Measurements from ENCODE around the gene GARS1.

The GARS1 gene

GRCh38 chr7:30575910-30576309 lies 18.8 kb upstream of the GARS1 start:
- H3K9me3 ChIP-seq (ENCODE audit: control insufficient read depth, insufficient read depth, low read depth, low read length) = no peaks in the 10 kb centered on the region
- peaks cover 0 to 21% of the 10 kb centered on the region in 2 experiments; a peak in 2 of 3 replicates for H3K36me3 ChIP-seq (ENCODE audit: control insufficient read depth in 2 of 2, insufficient read depth in 1 of 2, low read length in 2 of 2)
- H3K4me1 ChIP-seq (ENCODE audit: control insufficient read depth, insufficient read depth, low read length) = no peaks in the 10 kb centered on the region
- no peak overlapping the region for H3K27ac ChIP-seq (ENCODE audit: extremely low read depth, low read depth, low read length)
- CTCF ChIA-PET = interaction anchor here (0.8 to 1.0 kb wide), 2 partner anchors 12 to 631 kb away, joined by 3 to 9 read pairs; no protein-coding TSS in a partner anchor
- POLR2A ChIA-PET = no interaction called here
- no peak overlapping the region for H3K4me3 ChIP-seq (ENCODE audit: low read depth, low read length)
- TF ChIP-seq ZNF16 (tag by site-specific recombination; IDR thresholded peaks at IDR 0.05; ENCODE audit: low read depth) (no peak), ZBTB20 (tag by site-specific recombination; IDR thresholded peaks at IDR 0.05) (no peak), ZNF549 (tag by site-specific recombination; IDR thresholded peaks at IDR 0.05) (peak; percentile 55), ZNF366 (tag by site-specific recombination; conservative IDR thresholded peaks at IDR 0.05) (no peak), ZNF610 (tag by site-specific recombination; IDR thresholded peaks at IDR 0.05; ENCODE audit: borderline replicate concordance) (0 out of 2 replicates have a peak, but pooled peaks have one; percentile 25), HOXC10 (CRISPR knock-in tag; IDR thresholded peaks at IDR 0.05) (no peak), ZNF132 (tag by site-specific recombination; IDR thresholded peaks at IDR 0.05; ENCODE audit: borderline replicate concordance) (no peak), ZNF521 (tag by site-specific recombination; IDR thresholded peaks at IDR 0.05) (no peak), ZNF112 (tag by site-specific recombination; IDR thresholded peaks at IDR 0.05) (no peak), TRIM28 (IDR thresholded peaks at IDR 0.05; ENCODE audit: borderline replicate concordance, low read length) (peak; percentile 95; the same call in 1 of the 2 replicates), ZNF280D (tag by site-specific recombination; IDR thresholded peaks at IDR 0.05) (peak; percentile 77; the same call in 1 of the 2 replicates), SETDB1 (IDR thresholded peaks at IDR 0.05; ENCODE audit: insufficient read length, low read length) (peak; percentile 98)
- TF ChIP-seq, protein P1, sequence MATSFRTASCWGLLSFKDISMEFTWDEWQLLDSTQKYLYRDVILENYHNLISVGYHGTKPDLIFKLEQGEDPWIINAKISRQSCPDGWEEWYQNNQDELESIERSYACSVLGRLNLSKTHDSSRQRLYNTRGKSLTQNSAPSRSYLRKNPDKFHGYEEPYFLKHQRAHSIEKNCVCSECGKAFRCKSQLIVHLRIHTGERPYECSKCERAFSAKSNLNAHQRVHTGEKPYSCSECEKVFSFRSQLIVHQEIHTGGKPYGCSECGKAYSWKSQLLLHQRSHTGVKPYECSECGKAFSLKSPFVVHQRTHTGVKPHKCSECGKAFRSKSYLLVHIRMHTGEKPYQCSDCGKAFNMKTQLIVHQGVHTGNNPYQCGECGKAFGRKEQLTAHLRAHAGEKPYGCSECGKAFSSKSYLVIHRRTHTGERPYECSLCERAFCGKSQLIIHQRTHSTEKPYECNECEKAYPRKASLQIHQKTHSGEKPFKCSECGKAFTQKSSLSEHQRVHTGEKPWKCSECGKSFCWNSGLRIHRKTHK (tag by site-specific recombination; IDR thresholded peaks at IDR 0.05) = 0 out of 2 replicates have a peak, but pooled peaks have one; percentile 23
- TF ChIP-seq, protein P2, sequence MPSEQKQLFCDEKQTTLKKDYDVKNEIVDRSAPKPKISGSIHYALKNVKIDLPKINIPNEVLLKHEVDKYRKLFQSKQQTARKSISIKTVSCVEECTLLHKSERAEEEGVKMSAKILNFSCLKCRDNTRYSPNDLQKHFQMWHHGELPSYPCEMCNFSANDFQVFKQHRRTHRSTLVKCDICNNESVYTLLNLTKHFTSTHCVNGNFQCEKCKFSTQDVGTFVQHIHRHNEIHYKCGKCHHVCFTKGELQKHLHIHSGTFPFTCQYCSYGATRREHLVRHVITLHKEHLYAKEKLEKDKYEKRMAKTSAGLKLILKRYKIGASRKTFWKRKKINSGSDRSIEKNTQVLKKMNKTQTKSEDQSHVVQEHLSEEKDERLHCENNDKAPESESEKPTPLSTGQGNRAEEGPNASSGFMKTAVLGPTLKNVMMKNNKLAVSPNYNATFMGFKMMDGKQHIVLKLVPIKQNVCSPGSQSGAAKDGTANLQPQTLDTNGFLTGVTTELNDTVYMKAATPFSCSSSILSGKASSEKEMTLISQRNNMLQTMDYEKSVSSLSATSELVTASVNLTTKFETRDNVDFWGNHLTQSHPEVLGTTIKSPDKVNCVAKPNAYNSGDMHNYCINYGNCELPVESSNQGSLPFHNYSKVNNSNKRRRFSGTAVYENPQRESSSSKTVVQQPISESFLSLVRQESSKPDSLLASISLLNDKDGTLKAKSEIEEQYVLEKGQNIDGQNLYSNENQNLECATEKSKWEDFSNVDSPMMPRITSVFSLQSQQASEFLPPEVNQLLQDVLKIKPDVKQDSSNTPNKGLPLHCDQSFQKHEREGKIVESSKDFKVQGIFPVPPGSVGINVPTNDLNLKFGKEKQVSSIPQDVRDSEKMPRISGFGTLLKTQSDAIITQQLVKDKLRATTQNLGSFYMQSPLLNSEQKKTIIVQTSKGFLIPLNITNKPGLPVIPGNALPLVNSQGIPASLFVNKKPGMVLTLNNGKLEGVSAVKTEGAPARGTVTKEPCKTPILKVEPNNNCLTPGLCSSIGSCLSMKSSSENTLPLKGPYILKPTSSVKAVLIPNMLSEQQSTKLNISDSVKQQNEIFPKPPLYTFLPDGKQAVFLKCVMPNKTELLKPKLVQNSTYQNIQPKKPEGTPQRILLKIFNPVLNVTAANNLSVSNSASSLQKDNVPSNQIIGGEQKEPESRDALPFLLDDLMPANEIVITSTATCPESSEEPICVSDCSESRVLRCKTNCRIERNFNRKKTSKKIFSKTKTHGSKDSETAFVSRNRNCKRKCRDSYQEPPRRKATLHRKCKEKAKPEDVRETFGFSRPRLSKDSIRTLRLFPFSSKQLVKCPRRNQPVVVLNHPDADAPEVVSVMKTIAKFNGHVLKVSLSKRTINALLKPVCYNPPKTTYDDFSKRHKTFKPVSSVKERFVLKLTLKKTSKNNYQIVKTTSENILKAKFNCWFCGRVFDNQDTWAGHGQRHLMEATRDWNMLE (tag by site-specific recombination; conservative IDR thresholded peaks at IDR 0.05; ENCODE audit: low read depth) = peak; percentile 44; the same call in 1 of the 2 replicates

DNA sequence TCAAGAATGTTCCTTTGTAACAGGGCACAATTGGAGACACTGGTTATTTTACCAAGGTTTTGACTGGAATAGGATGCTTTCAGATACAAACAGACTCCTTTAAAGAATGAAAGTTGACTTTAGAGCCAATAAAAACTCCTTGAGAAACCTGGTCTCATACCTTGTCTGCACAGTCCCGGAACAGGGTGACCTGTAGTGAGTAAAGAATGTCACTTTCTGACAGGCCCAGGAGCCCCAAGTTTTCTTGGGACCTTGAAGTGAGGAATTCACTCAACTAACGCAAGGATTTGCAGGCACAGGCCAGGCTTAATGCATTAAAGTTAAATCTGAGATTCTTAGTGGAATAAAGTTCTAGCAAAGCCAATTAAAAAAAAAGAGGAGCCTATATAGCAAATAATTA lies 11.5 kb upstream of the GARS1 start:
- Histone ChIP-seq H3K4me1 (ENCODE audit: control insufficient read depth, insufficient read depth, low read length) (no peaks in the 10 kb centered on the region), H3K36me3 (ENCODE audit: control insufficient read depth in 2 of 2, insufficient read depth in 1 of 2, low read length in 2 of 2) (peaks cover 0 to 38% of the 10 kb centered on the region in 2 experiments; a peak in 1 of 3 replicates), H3K4me3 (ENCODE audit: low read depth, low read length) (no peak overlapping the region), H3K27ac (ENCODE audit: extremely low read depth, low read depth, low read length) (no peak overlapping the region), H3K9me3 (ENCODE audit: control insufficient read depth, insufficient read depth, low read depth, low read length) (no peaks in the 10 kb centered on the region)
- ChIA-PET CTCF (interaction anchor here (0.7 kb wide), 1 partner anchor 929 kb away, joined by 3 read pairs; no protein-coding TSS in a partner anchor), POLR2A (interaction anchor here (0.6 kb wide), 1 partner anchor 37 kb away, joined by 3 read pairs; no protein-coding TSS in a partner anchor)
- no peak for TF ChIP-seq ZNF600 (tag by site-specific recombination; IDR thresholded peaks at IDR 0.05)
